GM23338 (cell line): ENCODE measurements around the gene C4BPA. TPM values are rescaled to one million over a fixed set of nuclear protein-coding genes. Genes with fewer than 3 reads are reported as not detected.

Experiments used
- ATAC-seq: fragments of 200-7000 bp; cut with Tn5 transposase; 3 replicates; pipeline ENCODE4 v1.9.1; 2020
- DNase-seq: peaks from one replicate; pipeline ENCODE4 v3.0.0-alpha.2; 2015; ENCODE audit warnings: low spot score
- H2AFZ ChIP-seq: fragments of 200-600 bp; sonication (generic); 2 replicates; pipeline ENCODE4 v1.8.0; 2016; ENCODE audit warnings: antibody characterized with exemption, mild to moderate bottlenecking, moderate library complexity
- H3F3A ChIP-seq: fragments of 200-600 bp; sonication (generic); replicated peaks from 2 replicates; pipeline ENCODE4 v1.8.0; 2017; ENCODE audit warnings: antibody characterized with exemption, mixed run types, low read depth
- H3K27ac ChIP-seq: fragments of 200-600 bp; sonication (generic); 2 replicates; pipeline ENCODE4 v1.6.1; 2016; ENCODE audit warnings: low read depth
- H3K27me3 ChIP-seq: fragments of 200-600 bp; sonication (generic); 2 replicates; pipeline ENCODE4 v1.8.0; 2016; ENCODE audit warnings: mild to moderate bottlenecking, mixed run types, moderate library complexity; ENCODE audit not compliant: insufficient read depth
- H3K36me3 ChIP-seq: fragments of 200-600 bp; sonication (generic); 2 replicates; pipeline ENCODE4 v1.8.0; 2016; ENCODE audit warnings: mild to moderate bottlenecking; ENCODE audit not compliant: insufficient read depth
- H3K4me1 ChIP-seq: fragments of 200-600 bp; sonication (generic); 2 replicates; pipeline ENCODE4 v1.8.0; 2016; ENCODE audit warnings: mild to moderate bottlenecking, moderate library complexity; ENCODE audit not compliant: insufficient read depth
- H3K4me2 ChIP-seq: fragments of 200-600 bp; sonication (generic); 2 replicates; pipeline ENCODE4 v1.7.1; 2017; ENCODE audit warnings: mixed run types
- H3K4me3 ChIP-seq: fragments of 200-600 bp; sonication (generic); 2 replicates; pipeline ENCODE4 v1.6.1; 2016; ENCODE audit warnings: mixed run types
- H3K79me2 ChIP-seq: fragments of 200-600 bp; sonication (generic); replicated peaks from 2 replicates; pipeline ENCODE4 v1.8.0; 2017; ENCODE audit warnings: mild to moderate bottlenecking; ENCODE audit not compliant: insufficient read depth
- H3K9me2 ChIP-seq: fragments of 200-600 bp; sonication (generic); 2 replicates; pipeline ENCODE4 v1.8.0; 2017; ENCODE audit not compliant: insufficient read depth
- H4K20me1 ChIP-seq: fragments of 200-600 bp; sonication (generic); replicated peaks from 2 replicates; pipeline ENCODE4 v1.8.0; 2017; ENCODE audit warnings: mild to moderate bottlenecking; ENCODE audit not compliant: insufficient read depth
- H3K27ac Mint-ChIP-seq: 2 replicates; pipeline ENCODE4 v1.8.0; 2020; ENCODE audit warnings: inconsistent platforms, mild to moderate bottlenecking, moderate library complexity, mixed read lengths
- H3K27me3 Mint-ChIP-seq: 3 replicates; pipeline ENCODE4 v1.8.0; 2022; ENCODE audit warnings: low read depth, mild to moderate bottlenecking, moderate library complexity, mixed read lengths, inconsistent platforms; ENCODE audit not compliant: insufficient read depth, poor library complexity
- H3K36me3 Mint-ChIP-seq: 3 replicates; pipeline ENCODE4 v1.8.0; 2021; ENCODE audit warnings: low read depth, mild to moderate bottlenecking, inconsistent platforms, moderate library complexity, mixed read lengths
- H3K4me1 Mint-ChIP-seq: 3 replicates; pipeline ENCODE4 v1.8.0; 2020; ENCODE audit warnings: mild to moderate bottlenecking, inconsistent platforms, mixed read lengths
- H3K4me3 Mint-ChIP-seq: 3 replicates; pipeline ENCODE4 v1.8.0; 2021; ENCODE audit warnings: moderate library complexity, mild to moderate bottlenecking, inconsistent platforms, mixed read lengths
- H3K9me3 Mint-ChIP-seq: 3 replicates; pipeline ENCODE4 v1.8.0; 2020; ENCODE audit warnings: moderate library complexity, mild to moderate bottlenecking, inconsistent platforms, mixed read lengths
- CREB1 ChIP-seq: fragments of 250-450 bp; sonication (Bioruptor Pico); IDR thresholded peaks from 2 replicates; pipeline ENCODE4 v1.5.0; 2020; ENCODE audit warnings: low read depth, mild to moderate bottlenecking, moderate library complexity
- EZH2 ChIP-seq: fragments of 200-600 bp; sonication (generic); IDR thresholded peaks from one replicate; pipeline ENCODE4 v1.8.0; 2017; ENCODE audit warnings: antibody characterized with exemption, mild to moderate bottlenecking, low read depth; ENCODE audit not compliant: unreplicated experiment
- EZH2phosphoT487 ChIP-seq: fragments of 200-600 bp; sonication (generic); IDR thresholded peaks from one replicate; pipeline ENCODE4 v1.8.1; 2018; ENCODE audit warnings: antibody characterized with exemption; ENCODE audit not compliant: unreplicated experiment
- JUNB ChIP-seq: IDR thresholded peaks from one replicate; pipeline ENCODE4 v1.6.1; 2016; ENCODE audit warnings: antibody characterized with exemption; ENCODE audit not compliant: unreplicated experiment
- NANOG ChIP-seq: IDR thresholded peaks from 2 replicates; pipeline ENCODE4 v1.6.1; 2016; ENCODE audit warnings: antibody characterized with exemption, borderline replicate concordance
- POLR2AphosphoS5 ChIP-seq: IDR thresholded peaks from 2 replicates; pipeline ENCODE4 v1.6.1; 2016; ENCODE audit warnings: antibody characterized with exemption, low read depth
- STAT1 ChIP-seq: IDR thresholded peaks from one replicate; pipeline ENCODE4 v1.6.1; 2016; ENCODE audit warnings: antibody characterized with exemption; ENCODE audit not compliant: unreplicated experiment
- ZNF114 ChIP-seq: fragments of 250-450 bp; sonication (Bioruptor Pico); IDR thresholded peaks from 2 replicates; pipeline ENCODE4 v1.5.0; 2020; ENCODE audit warnings: mild to moderate bottlenecking, moderate library complexity
- ZNF331 ChIP-seq: fragments of 250-450 bp; sonication (Bioruptor Pico); IDR thresholded peaks from 2 replicates; pipeline ENCODE4 v1.5.0; 2020; ENCODE audit warnings: low read depth, mild to moderate bottlenecking, moderate library complexity
- polyA plus RNA-seq: library from polyadenylated mRNA; unstranded; fragments of >200 nt; fragmentation: Nextera tagmentation; extraction: Ambion mirVana; gene quantifications from 2 replicates; pipeline ENCODE4 v1.2.1, GENCODE V29; 2016
- total RNA-seq: library from RNA; depleted of rRNA; stranded (reverse); fragments of >200 nt; shearing (Covaris generic); gene quantifications from 2 replicates; pipeline ENCODE4 v1.2.3, GENCODE V29; 2014
- TF ChIP-seq, protein P1 (sequence below): IDR thresholded peaks from one replicate; pipeline ENCODE4 v1.6.1; 2018; ENCODE audit warnings: antibody characterized with exemption; ENCODE audit not compliant: unreplicated experiment
- TF ChIP-seq, protein P2 (sequence below), 2 experiments: fragments of 200-600 bp in 1 of 2; sonication (generic) in 1 of 2; conservative IDR thresholded peaks; 2 replicates each; pipeline versions ENCODE4 v1.5.1 to v1.6.1; 2016 to 2017; ENCODE audit warnings: antibody characterized with exemption in 2 of 2, low read depth in 2 of 2, mild to moderate bottlenecking in 2 of 2, moderate library complexity in 1 of 2
- TF ChIP-seq, protein P3 (sequence below): fragments of 250-450 bp; sonication (Bioruptor Pico); IDR thresholded peaks from 2 replicates; pipeline ENCODE4 v1.5.0; 2020; ENCODE audit warnings: mild to moderate bottlenecking, moderate library complexity
- TF ChIP-seq, protein P4 (sequence below): IDR thresholded peaks from 2 replicates; pipeline ENCODE4 v1.6.1; 2016; ENCODE audit warnings: antibody characterized with exemption

The C4BPA gene
- total and polyA plus RNA-seq, 2 experiments from 2014 or later = not detected

DNA sequence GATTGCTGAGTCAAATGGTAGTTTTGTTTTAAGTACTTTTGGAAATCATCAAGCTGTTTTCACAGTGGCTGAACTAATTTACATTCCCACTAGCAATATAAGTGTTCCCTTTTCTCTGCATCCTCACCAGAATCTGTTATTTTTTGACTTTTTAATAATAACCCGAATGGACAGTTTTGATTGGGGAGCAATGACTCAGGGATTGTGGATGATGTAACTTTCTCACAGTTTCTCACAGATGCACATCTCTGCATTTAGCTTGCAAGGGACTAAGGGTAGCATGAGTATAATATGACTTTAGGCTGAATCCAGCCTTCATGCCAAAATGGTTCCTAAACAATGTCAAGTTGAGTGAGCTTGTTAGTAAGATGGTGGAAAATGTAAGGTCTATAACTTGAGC lies 90.2 kb downstream of the C4BPA start:
- Mint-ChIP-seq H3K36me3 (no peaks in the 10 kb centered on the region; the same call in 2 of the 3 replicates), H3K27ac (no peak overlapping the region), H3K27me3 (peaks cover 2% of the 10 kb centered on the region), H3K4me1 (no peaks in the 10 kb centered on the region), H3K4me3 (no peak overlapping the region), H3K9me3 (peaks cover 5% of the 10 kb centered on the region; the same call in 1 of the 3 replicates)
- TF ChIP-seq CREB1 (no peak), JUNB (no peak), EZH2phosphoT487 (no peak), POLR2AphosphoS5 (no peak), NANOG (no peak), ZNF331 (CRISPR knock-in tag) (no peak), STAT1 (no peak), ZNF114 (CRISPR knock-in tag) (no peak), EZH2 (no peak)
- TF ChIP-seq, protein P1, sequence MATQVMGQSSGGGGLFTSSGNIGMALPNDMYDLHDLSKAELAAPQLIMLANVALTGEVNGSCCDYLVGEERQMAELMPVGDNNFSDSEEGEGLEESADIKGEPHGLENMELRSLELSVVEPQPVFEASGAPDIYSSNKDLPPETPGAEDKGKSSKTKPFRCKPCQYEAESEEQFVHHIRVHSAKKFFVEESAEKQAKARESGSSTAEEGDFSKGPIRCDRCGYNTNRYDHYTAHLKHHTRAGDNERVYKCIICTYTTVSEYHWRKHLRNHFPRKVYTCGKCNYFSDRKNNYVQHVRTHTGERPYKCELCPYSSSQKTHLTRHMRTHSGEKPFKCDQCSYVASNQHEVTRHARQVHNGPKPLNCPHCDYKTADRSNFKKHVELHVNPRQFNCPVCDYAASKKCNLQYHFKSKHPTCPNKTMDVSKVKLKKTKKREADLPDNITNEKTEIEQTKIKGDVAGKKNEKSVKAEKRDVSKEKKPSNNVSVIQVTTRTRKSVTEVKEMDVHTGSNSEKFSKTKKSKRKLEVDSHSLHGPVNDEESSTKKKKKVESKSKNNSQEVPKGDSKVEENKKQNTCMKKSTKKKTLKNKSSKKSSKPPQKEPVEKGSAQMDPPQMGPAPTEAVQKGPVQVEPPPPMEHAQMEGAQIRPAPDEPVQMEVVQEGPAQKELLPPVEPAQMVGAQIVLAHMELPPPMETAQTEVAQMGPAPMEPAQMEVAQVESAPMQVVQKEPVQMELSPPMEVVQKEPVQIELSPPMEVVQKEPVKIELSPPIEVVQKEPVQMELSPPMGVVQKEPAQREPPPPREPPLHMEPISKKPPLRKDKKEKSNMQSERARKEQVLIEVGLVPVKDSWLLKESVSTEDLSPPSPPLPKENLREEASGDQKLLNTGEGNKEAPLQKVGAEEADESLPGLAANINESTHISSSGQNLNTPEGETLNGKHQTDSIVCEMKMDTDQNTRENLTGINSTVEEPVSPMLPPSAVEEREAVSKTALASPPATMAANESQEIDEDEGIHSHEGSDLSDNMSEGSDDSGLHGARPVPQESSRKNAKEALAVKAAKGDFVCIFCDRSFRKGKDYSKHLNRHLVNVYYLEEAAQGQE = no peak
- TF ChIP-seq, protein P2, sequence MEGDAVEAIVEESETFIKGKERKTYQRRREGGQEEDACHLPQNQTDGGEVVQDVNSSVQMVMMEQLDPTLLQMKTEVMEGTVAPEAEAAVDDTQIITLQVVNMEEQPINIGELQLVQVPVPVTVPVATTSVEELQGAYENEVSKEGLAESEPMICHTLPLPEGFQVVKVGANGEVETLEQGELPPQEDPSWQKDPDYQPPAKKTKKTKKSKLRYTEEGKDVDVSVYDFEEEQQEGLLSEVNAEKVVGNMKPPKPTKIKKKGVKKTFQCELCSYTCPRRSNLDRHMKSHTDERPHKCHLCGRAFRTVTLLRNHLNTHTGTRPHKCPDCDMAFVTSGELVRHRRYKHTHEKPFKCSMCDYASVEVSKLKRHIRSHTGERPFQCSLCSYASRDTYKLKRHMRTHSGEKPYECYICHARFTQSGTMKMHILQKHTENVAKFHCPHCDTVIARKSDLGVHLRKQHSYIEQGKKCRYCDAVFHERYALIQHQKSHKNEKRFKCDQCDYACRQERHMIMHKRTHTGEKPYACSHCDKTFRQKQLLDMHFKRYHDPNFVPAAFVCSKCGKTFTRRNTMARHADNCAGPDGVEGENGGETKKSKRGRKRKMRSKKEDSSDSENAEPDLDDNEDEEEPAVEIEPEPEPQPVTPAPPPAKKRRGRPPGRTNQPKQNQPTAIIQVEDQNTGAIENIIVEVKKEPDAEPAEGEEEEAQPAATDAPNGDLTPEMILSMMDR (conservative IDR thresholded peaks at IDR 0.05; ENCODE audit: low read depth in 2 of 2) = no peak
- TF ChIP-seq, protein P3, sequence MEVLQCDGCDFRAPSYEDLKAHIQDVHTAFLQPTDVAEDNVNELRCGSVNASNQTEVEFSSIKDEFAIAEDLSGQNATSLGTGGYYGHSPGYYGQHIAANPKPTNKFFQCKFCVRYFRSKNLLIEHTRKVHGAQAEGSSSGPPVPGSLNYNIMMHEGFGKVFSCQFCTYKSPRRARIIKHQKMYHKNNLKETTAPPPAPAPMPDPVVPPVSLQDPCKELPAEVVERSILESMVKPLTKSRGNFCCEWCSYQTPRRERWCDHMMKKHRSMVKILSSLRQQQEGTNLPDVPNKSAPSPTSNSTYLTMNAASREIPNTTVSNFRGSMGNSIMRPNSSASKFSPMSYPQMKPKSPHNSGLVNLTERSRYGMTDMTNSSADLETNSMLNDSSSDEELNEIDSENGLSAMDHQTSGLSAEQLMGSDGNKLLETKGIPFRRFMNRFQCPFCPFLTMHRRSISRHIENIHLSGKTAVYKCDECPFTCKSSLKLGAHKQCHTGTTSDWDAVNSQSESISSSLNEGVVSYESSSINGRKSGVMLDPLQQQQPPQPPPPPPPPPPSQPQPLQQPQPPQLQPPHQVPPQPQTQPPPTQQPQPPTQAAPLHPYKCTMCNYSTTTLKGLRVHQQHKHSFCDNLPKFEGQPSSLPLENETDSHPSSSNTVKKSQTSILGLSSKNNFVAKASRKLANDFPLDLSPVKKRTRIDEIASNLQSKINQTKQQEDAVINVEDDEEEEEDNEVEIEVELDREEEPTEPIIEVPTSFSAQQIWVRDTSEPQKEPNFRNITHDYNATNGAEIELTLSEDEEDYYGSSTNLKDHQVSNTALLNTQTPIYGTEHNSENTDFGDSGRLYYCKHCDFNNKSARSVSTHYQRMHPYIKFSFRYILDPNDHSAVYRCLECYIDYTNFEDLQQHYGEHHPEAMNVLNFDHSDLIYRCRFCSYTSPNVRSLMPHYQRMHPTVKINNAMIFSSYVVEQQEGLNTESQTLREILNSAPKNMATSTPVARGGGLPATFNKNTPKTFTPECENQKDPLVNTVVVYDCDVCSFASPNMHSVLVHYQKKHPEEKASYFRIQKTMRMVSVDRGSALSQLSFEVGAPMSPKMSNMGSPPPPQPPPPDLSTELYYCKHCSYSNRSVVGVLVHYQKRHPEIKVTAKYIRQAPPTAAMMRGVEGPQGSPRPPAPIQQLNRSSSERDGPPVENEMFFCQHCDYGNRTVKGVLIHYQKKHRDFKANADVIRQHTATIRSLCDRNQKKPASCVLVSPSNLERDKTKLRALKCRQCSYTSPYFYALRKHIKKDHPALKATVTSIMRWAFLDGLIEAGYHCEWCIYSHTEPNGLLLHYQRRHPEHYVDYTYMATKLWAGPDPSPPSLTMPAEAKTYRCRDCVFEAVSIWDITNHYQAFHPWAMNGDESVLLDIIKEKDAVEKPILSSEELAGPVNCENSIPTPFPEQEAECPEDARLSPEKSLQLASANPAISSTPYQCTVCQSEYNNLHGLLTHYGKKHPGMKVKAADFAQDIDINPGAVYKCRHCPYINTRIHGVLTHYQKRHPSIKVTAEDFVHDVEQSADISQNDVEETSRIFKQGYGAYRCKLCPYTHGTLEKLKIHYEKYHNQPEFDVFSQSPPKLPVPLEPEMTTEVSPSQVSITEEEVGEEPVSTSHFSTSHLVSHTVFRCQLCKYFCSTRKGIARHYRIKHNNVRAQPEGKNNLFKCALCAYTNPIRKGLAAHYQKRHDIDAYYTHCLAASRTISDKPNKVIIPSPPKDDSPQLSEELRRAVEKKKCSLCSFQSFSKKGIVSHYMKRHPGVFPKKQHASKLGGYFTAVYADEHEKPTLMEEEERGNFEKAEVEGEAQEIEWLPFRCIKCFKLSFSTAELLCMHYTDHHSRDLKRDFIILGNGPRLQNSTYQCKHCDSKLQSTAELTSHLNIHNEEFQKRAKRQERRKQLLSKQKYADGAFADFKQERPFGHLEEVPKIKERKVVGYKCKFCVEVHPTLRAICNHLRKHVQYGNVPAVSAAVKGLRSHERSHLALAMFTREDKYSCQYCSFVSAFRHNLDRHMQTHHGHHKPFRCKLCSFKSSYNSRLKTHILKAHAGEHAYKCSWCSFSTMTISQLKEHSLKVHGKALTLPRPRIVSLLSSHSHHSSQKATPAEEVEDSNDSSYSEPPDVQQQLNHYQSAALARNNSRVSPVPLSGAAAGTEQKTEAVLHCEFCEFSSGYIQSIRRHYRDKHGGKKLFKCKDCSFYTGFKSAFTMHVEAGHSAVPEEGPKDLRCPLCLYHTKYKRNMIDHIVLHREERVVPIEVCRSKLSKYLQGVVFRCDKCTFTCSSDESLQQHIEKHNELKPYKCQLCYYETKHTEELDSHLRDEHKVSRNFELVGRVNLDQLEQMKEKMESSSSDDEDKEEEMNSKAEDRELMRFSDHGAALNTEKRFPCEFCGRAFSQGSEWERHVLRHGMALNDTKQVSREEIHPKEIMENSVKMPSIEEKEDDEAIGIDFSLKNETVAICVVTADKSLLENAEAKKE = no peak
- TF ChIP-seq, protein P4, sequence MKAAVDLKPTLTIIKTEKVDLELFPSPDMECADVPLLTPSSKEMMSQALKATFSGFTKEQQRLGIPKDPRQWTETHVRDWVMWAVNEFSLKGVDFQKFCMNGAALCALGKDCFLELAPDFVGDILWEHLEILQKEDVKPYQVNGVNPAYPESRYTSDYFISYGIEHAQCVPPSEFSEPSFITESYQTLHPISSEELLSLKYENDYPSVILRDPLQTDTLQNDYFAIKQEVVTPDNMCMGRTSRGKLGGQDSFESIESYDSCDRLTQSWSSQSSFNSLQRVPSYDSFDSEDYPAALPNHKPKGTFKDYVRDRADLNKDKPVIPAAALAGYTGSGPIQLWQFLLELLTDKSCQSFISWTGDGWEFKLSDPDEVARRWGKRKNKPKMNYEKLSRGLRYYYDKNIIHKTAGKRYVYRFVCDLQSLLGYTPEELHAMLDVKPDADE = no peak
- Histone ChIP-seq H3K9me2 (peaks cover 5% of the 10 kb centered on the region; the same call in 1 of the 2 replicates), H3K4me1 (no peaks in the 10 kb centered on the region), H3K36me3 (no peaks in the 10 kb centered on the region), H3K79me2 (no peaks in the 10 kb centered on the region), H3K4me2 (no peak overlapping the region), H3K27me3 (no peaks in the 10 kb centered on the region), H3F3A (no peaks in the 10 kb centered on the region), H3K27ac (no peak overlapping the region), H3K4me3 (no peak overlapping the region), H2AFZ (no peak overlapping the region), H4K20me1 (no peaks in the 10 kb centered on the region)
- ATAC-seq (no peak), DNase-seq (no peak)
